GM23338 (cell line): Measurements from ENCODE around the gene IGF2BP1. TPM values are rescaled to one million over a fixed set of nuclear protein-coding genes. Genes with fewer than 3 reads are reported as not detected.
A peak's percentile ranks its signal among the peaks of the same experiment; 100 is the strongest.

Experiments used
- ATAC-seq: fragments of 200-7000 bp; cut with Tn5 transposase; 3 replicates; pipeline ENCODE4 v1.9.1; 2020
- DNase-seq: peaks from one replicate; pipeline ENCODE4 v3.0.0-alpha.2; 2015; ENCODE audit warnings: low spot score
- H2AFZ ChIP-seq: fragments of 200-600 bp; sonication (generic); 2 replicates; pipeline ENCODE4 v1.8.0; 2016; ENCODE audit warnings: antibody characterized with exemption, mild to moderate bottlenecking, moderate library complexity
- H3F3A ChIP-seq: fragments of 200-600 bp; sonication (generic); replicated peaks from 2 replicates; pipeline ENCODE4 v1.8.0; 2017; ENCODE audit warnings: antibody characterized with exemption, mixed run types, low read depth
- H3K27ac ChIP-seq: fragments of 200-600 bp; sonication (generic); 2 replicates; pipeline ENCODE4 v1.6.1; 2016; ENCODE audit warnings: low read depth
- H3K27me3 ChIP-seq: fragments of 200-600 bp; sonication (generic); 2 replicates; pipeline ENCODE4 v1.8.0; 2016; ENCODE audit warnings: mild to moderate bottlenecking, mixed run types, moderate library complexity; ENCODE audit not compliant: insufficient read depth
- H3K36me3 ChIP-seq: fragments of 200-600 bp; sonication (generic); 2 replicates; pipeline ENCODE4 v1.8.0; 2016; ENCODE audit warnings: mild to moderate bottlenecking; ENCODE audit not compliant: insufficient read depth
- H3K4me1 ChIP-seq: fragments of 200-600 bp; sonication (generic); 2 replicates; pipeline ENCODE4 v1.8.0; 2016; ENCODE audit warnings: mild to moderate bottlenecking, moderate library complexity; ENCODE audit not compliant: insufficient read depth
- H3K4me2 ChIP-seq: fragments of 200-600 bp; sonication (generic); 2 replicates; pipeline ENCODE4 v1.7.1; 2017; ENCODE audit warnings: mixed run types
- H3K4me3 ChIP-seq: fragments of 200-600 bp; sonication (generic); 2 replicates; pipeline ENCODE4 v1.6.1; 2016; ENCODE audit warnings: mixed run types
- H3K79me2 ChIP-seq: fragments of 200-600 bp; sonication (generic); replicated peaks from 2 replicates; pipeline ENCODE4 v1.8.0; 2017; ENCODE audit warnings: mild to moderate bottlenecking; ENCODE audit not compliant: insufficient read depth
- H3K9me2 ChIP-seq: fragments of 200-600 bp; sonication (generic); 2 replicates; pipeline ENCODE4 v1.8.0; 2017; ENCODE audit not compliant: insufficient read depth
- H4K20me1 ChIP-seq: fragments of 200-600 bp; sonication (generic); replicated peaks from 2 replicates; pipeline ENCODE4 v1.8.0; 2017; ENCODE audit warnings: mild to moderate bottlenecking; ENCODE audit not compliant: insufficient read depth
- H3K27ac Mint-ChIP-seq: 2 replicates; pipeline ENCODE4 v1.8.0; 2020; ENCODE audit warnings: inconsistent platforms, mild to moderate bottlenecking, moderate library complexity, mixed read lengths
- H3K27me3 Mint-ChIP-seq: 3 replicates; pipeline ENCODE4 v1.8.0; 2022; ENCODE audit warnings: low read depth, mild to moderate bottlenecking, moderate library complexity, mixed read lengths, inconsistent platforms; ENCODE audit not compliant: insufficient read depth, poor library complexity
- H3K36me3 Mint-ChIP-seq: 3 replicates; pipeline ENCODE4 v1.8.0; 2021; ENCODE audit warnings: low read depth, mild to moderate bottlenecking, inconsistent platforms, moderate library complexity, mixed read lengths
- H3K4me1 Mint-ChIP-seq: 3 replicates; pipeline ENCODE4 v1.8.0; 2020; ENCODE audit warnings: mild to moderate bottlenecking, inconsistent platforms, mixed read lengths
- H3K4me3 Mint-ChIP-seq: 3 replicates; pipeline ENCODE4 v1.8.0; 2021; ENCODE audit warnings: moderate library complexity, mild to moderate bottlenecking, inconsistent platforms, mixed read lengths
- H3K9me3 Mint-ChIP-seq: 3 replicates; pipeline ENCODE4 v1.8.0; 2020; ENCODE audit warnings: moderate library complexity, mild to moderate bottlenecking, inconsistent platforms, mixed read lengths
- CREB1 ChIP-seq: fragments of 250-450 bp; sonication (Bioruptor Pico); IDR thresholded peaks from 2 replicates; pipeline ENCODE4 v1.5.0; 2020; ENCODE audit warnings: low read depth, mild to moderate bottlenecking, moderate library complexity
- NANOG ChIP-seq: IDR thresholded peaks from 2 replicates; pipeline ENCODE4 v1.6.1; 2016; ENCODE audit warnings: antibody characterized with exemption, borderline replicate concordance
- POLR2AphosphoS5 ChIP-seq: IDR thresholded peaks from 2 replicates; pipeline ENCODE4 v1.6.1; 2016; ENCODE audit warnings: antibody characterized with exemption, low read depth
- STAT1 ChIP-seq: IDR thresholded peaks from one replicate; pipeline ENCODE4 v1.6.1; 2016; ENCODE audit warnings: antibody characterized with exemption; ENCODE audit not compliant: unreplicated experiment
- ZNF331 ChIP-seq: fragments of 250-450 bp; sonication (Bioruptor Pico); IDR thresholded peaks from 2 replicates; pipeline ENCODE4 v1.5.0; 2020; ENCODE audit warnings: low read depth, mild to moderate bottlenecking, moderate library complexity
- ZNF462 ChIP-seq: fragments of 250-450 bp; sonication (Bioruptor Pico); IDR thresholded peaks from 2 replicates; pipeline ENCODE4 v1.5.0; 2020; ENCODE audit warnings: mild to moderate bottlenecking, moderate library complexity
- polyA plus RNA-seq: library from polyadenylated mRNA; unstranded; fragments of >200 nt; fragmentation: Nextera tagmentation; extraction: Ambion mirVana; gene quantifications from 2 replicates; pipeline ENCODE4 v1.2.1, GENCODE V29; 2016
- total RNA-seq: library from RNA; depleted of rRNA; stranded (reverse); fragments of >200 nt; shearing (Covaris generic); gene quantifications from 2 replicates; pipeline ENCODE4 v1.2.3, GENCODE V29; 2014
- TF ChIP-seq, protein P1 (sequence below): IDR thresholded peaks from one replicate; pipeline ENCODE4 v1.6.1; 2018; ENCODE audit warnings: antibody characterized with exemption; ENCODE audit not compliant: unreplicated experiment
- TF ChIP-seq, protein P2 (sequence below), 2 experiments: fragments of 200-600 bp in 1 of 2; sonication (generic) in 1 of 2; conservative IDR thresholded peaks; 2 replicates each; pipeline versions ENCODE4 v1.5.1 to v1.6.1; 2016 to 2017; ENCODE audit warnings: antibody characterized with exemption in 2 of 2, low read depth in 2 of 2, mild to moderate bottlenecking in 2 of 2, moderate library complexity in 1 of 2

IGF2BP1 gene
- total and polyA plus RNA-seq, 2 experiments from 2014 or later = 68.6 to 249 TPM

GRCh38 chr17:49000943-49001342, 3.8 kb downstream of the IGF2BP1 start (continued):
- no peak for TF ChIP-seq ZNF462 (CRISPR knock-in tag)
- TF ChIP-seq ZNF331 = no peak
- no peak for TF ChIP-seq NANOG
- TF ChIP-seq CREB1 = no peak

GRCh38 chr17:49001671-49002070, 4.5 kb downstream of the IGF2BP1 start:
- H3K4me2 ChIP-seq = peak overlapping the region; percentile 79
- peak overlapping the region; percentile 47; the same call in 1 of the 2 replicates for H3K27ac Mint-ChIP-seq
- no peak overlapping the region for H3K27ac ChIP-seq
- TF ChIP-seq, protein P1, sequence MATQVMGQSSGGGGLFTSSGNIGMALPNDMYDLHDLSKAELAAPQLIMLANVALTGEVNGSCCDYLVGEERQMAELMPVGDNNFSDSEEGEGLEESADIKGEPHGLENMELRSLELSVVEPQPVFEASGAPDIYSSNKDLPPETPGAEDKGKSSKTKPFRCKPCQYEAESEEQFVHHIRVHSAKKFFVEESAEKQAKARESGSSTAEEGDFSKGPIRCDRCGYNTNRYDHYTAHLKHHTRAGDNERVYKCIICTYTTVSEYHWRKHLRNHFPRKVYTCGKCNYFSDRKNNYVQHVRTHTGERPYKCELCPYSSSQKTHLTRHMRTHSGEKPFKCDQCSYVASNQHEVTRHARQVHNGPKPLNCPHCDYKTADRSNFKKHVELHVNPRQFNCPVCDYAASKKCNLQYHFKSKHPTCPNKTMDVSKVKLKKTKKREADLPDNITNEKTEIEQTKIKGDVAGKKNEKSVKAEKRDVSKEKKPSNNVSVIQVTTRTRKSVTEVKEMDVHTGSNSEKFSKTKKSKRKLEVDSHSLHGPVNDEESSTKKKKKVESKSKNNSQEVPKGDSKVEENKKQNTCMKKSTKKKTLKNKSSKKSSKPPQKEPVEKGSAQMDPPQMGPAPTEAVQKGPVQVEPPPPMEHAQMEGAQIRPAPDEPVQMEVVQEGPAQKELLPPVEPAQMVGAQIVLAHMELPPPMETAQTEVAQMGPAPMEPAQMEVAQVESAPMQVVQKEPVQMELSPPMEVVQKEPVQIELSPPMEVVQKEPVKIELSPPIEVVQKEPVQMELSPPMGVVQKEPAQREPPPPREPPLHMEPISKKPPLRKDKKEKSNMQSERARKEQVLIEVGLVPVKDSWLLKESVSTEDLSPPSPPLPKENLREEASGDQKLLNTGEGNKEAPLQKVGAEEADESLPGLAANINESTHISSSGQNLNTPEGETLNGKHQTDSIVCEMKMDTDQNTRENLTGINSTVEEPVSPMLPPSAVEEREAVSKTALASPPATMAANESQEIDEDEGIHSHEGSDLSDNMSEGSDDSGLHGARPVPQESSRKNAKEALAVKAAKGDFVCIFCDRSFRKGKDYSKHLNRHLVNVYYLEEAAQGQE = no peak
- no peak for TF ChIP-seq STAT1
- TF ChIP-seq POLR2AphosphoS5 = no peak
- TF ChIP-seq NANOG = no peak
- TF ChIP-seq, protein P2, sequence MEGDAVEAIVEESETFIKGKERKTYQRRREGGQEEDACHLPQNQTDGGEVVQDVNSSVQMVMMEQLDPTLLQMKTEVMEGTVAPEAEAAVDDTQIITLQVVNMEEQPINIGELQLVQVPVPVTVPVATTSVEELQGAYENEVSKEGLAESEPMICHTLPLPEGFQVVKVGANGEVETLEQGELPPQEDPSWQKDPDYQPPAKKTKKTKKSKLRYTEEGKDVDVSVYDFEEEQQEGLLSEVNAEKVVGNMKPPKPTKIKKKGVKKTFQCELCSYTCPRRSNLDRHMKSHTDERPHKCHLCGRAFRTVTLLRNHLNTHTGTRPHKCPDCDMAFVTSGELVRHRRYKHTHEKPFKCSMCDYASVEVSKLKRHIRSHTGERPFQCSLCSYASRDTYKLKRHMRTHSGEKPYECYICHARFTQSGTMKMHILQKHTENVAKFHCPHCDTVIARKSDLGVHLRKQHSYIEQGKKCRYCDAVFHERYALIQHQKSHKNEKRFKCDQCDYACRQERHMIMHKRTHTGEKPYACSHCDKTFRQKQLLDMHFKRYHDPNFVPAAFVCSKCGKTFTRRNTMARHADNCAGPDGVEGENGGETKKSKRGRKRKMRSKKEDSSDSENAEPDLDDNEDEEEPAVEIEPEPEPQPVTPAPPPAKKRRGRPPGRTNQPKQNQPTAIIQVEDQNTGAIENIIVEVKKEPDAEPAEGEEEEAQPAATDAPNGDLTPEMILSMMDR (conservative IDR thresholded peaks at IDR 0.05; ENCODE audit: low read depth in 2 of 2) = no peak

More at GRCh38 chr17:49001671-49002070, 4.5 kb downstream of the IGF2BP1 start:
- Histone ChIP-seq H3K4me1 (peaks cover 55% of the 10 kb centered on the region), H4K20me1 (peaks cover 45% of the 10 kb centered on the region), H2AFZ (no peak overlapping the region), H3K4me3 (peak overlapping the region; percentile 78), H3K9me2 (no peaks in the 10 kb centered on the region), H3F3A (peaks cover 11% of the 10 kb centered on the region), H3K79me2 (peaks cover 95% of the 10 kb centered on the region), H3K36me3 (peaks cover 8% of the 10 kb centered on the region), H3K27me3 (no peaks in the 10 kb centered on the region)
- no peak for ATAC-seq
- peaks cover 23% of the 10 kb centered on the region for H3K27me3 Mint-ChIP-seq
- H3K9me3 Mint-ChIP-seq = peaks cover 3% of the 10 kb centered on the region; the same call in 1 of the 3 replicates
- peaks cover 45% of the 10 kb centered on the region for H3K4me1 Mint-ChIP-seq
- H3K4me3 Mint-ChIP-seq = peak overlapping the region; percentile 90
- H3K36me3 Mint-ChIP-seq = peaks cover 80% of the 10 kb centered on the region
- DNase-seq = no peak
